HepG2 (cell line): ENCODE data around the gene RAPSN. TPM values are rescaled to one million over a fixed set of nuclear protein-coding genes. Genes with fewer than 3 reads are reported as not detected.

ENCODE experiments used
- CC2D1A ChIP-seq: sonication (generic); formaldehyde crosslinking; IDR thresholded peaks from 2 replicates; pipeline ENCODE4 v1.8.1; 2023; ENCODE audit warnings: mild to moderate bottlenecking, missing genetic modification reagents
- DNMT1 ChIP-seq: sonication (generic); formaldehyde crosslinking; IDR thresholded peaks from 2 replicates; pipeline ENCODE4 v1.5.1; 2020; ENCODE audit warnings: mild to moderate bottlenecking, missing genetic modification reagents
- ELF4 ChIP-seq: sonication (generic); formaldehyde crosslinking; IDR thresholded peaks from 2 replicates; pipeline ENCODE4 v1.5.0; 2020; ENCODE audit warnings: missing genetic modification reagents, mild to moderate bottlenecking, moderate library complexity, borderline replicate concordance
- FLYWCH1 ChIP-seq: sonication (generic); formaldehyde crosslinking; IDR thresholded peaks from 2 replicates; pipeline ENCODE4 v1.8.1; 2023; ENCODE audit warnings: mild to moderate bottlenecking, missing genetic modification reagents
- FOSL2 ChIP-seq: sonication (generic); formaldehyde crosslinking; IDR thresholded peaks from 2 replicates; pipeline ENCODE4 v1.4.0; 2020; ENCODE audit warnings: missing genetic modification reagents
- KDM5B ChIP-seq: sonication (generic); formaldehyde crosslinking; IDR thresholded peaks from 2 replicates; pipeline ENCODE4 v1.4.0; 2020; ENCODE audit warnings: missing genetic modification reagents, mild to moderate bottlenecking, borderline replicate concordance
- MAFK ChIP-seq, 2 experiments: IDR thresholded peaks in 1 of 2; conservative IDR thresholded peaks in 1 of 2; 2 replicates each; pipeline ENCODE4 v1.6.1; 2011; ENCODE audit warnings: improper control_type of control experiment in 2 of 2, low read length in 2 of 2
- MBNL3 ChIP-seq: fragments of 250-450 bp; sonication (Bioruptor Pico); conservative IDR thresholded peaks from 2 replicates; pipeline ENCODE4 v1.8.0; 2022; ENCODE audit warnings: mild to moderate bottlenecking, inconsistent platforms
- NFYB ChIP-seq: sonication (generic); formaldehyde crosslinking; IDR thresholded peaks from 2 replicates; pipeline ENCODE4 v1.4.0; 2020; ENCODE audit warnings: missing genetic modification reagents
- SKI ChIP-seq: fragments of 450-650 bp; IDR thresholded peaks from one replicate; pipeline ENCODE4 v1.6.1; 2018; ENCODE audit warnings: mild to moderate bottlenecking; ENCODE audit not compliant: partially characterized antibody
- SOX6 ChIP-seq, 2 experiments: fragments of 450-650 bp in 1 of 2; sonication (generic) in 1 of 2; formaldehyde crosslinking in 1 of 2; IDR thresholded peaks; 2 replicates each; pipeline versions ENCODE4 v1.4.0 to v1.6.1; 2017 to 2020; ENCODE audit warnings: antibody characterized with exemption in 1 of 2, mild to moderate bottlenecking in 1 of 2, missing genetic modification reagents in 1 of 2
- TBX3 ChIP-seq: fragments of 450-650 bp; IDR thresholded peaks from 2 replicates; pipeline ENCODE4 v1.6.1; 2017; ENCODE audit warnings: antibody characterized with exemption, mild to moderate bottlenecking, inconsistent platforms, borderline replicate concordance
- ZBTB33 ChIP-seq: sonication (generic); formaldehyde crosslinking; IDR thresholded peaks from 2 replicates; pipeline ENCODE4 v1.4.0; 2020; ENCODE audit warnings: missing genetic modification reagents
- ZFP82 ChIP-seq: sonication (generic); formaldehyde crosslinking; IDR thresholded peaks from 2 replicates; pipeline ENCODE4 v1.5.1; 2020; ENCODE audit warnings: mild to moderate bottlenecking, missing genetic modification reagents, borderline replicate concordance
- ZFYVE20 ChIP-seq: sonication (generic); formaldehyde crosslinking; IDR thresholded peaks from 2 replicates; pipeline ENCODE4 v1.8.0; 2023; ENCODE audit warnings: low read depth, mild to moderate bottlenecking, moderate library complexity, missing genetic modification reagents, borderline replicate concordance
- ZNF17 ChIP-seq: sonication (generic); formaldehyde crosslinking; IDR thresholded peaks from 2 replicates; pipeline ENCODE4 v1.5.0; 2020; ENCODE audit warnings: mild to moderate bottlenecking, missing genetic modification reagents
- ZNF414 ChIP-seq: sonication (generic); formaldehyde crosslinking; IDR thresholded peaks from 2 replicates; pipeline ENCODE4 v1.5.0; 2020; ENCODE audit warnings: missing genetic modification reagents
- ZNF557 ChIP-seq: sonication (generic); formaldehyde crosslinking; IDR thresholded peaks from 2 replicates; pipeline ENCODE4 v1.4.0; 2020; ENCODE audit warnings: missing genetic modification reagents
- ZNF597 ChIP-seq: sonication (generic); formaldehyde crosslinking; IDR thresholded peaks from 2 replicates; pipeline ENCODE4 v1.5.0; 2020; ENCODE audit warnings: missing genetic modification reagents
- ZNF605 ChIP-seq: sonication (generic); formaldehyde crosslinking; IDR thresholded peaks from 2 replicates; pipeline ENCODE4 v1.8.0; 2022; ENCODE audit warnings: mild to moderate bottlenecking, missing genetic modification reagents
- ZNF672 ChIP-seq: sonication (generic); formaldehyde crosslinking; IDR thresholded peaks from 2 replicates; pipeline ENCODE4 v1.8.1; 2022; ENCODE audit warnings: missing genetic modification reagents
- ZNF703 ChIP-seq: sonication (generic); formaldehyde crosslinking; IDR thresholded peaks from 2 replicates; pipeline ENCODE4 v1.5.1; 2020; ENCODE audit warnings: missing genetic modification reagents, mild to moderate bottlenecking, moderate library complexity, borderline replicate concordance
- ZNF713 ChIP-seq: sonication (generic); formaldehyde crosslinking; IDR thresholded peaks from 2 replicates; pipeline ENCODE4 v1.4.0; 2020; ENCODE audit warnings: mild to moderate bottlenecking, missing genetic modification reagents
- ZNF788 ChIP-seq: sonication (generic); formaldehyde crosslinking; IDR thresholded peaks from 2 replicates; pipeline ENCODE4 v1.5.0; 2020; ENCODE audit warnings: mild to moderate bottlenecking, missing genetic modification reagents, borderline replicate concordance
- ZNF883 ChIP-seq: sonication (generic); formaldehyde crosslinking; IDR thresholded peaks from 2 replicates; pipeline ENCODE4 v1.5.1; 2020; ENCODE audit warnings: mild to moderate bottlenecking, missing genetic modification reagents; ENCODE audit errors: not compliant biosample characterization
- ZSCAN22 ChIP-seq: sonication (generic); formaldehyde crosslinking; IDR thresholded peaks from 2 replicates; pipeline ENCODE4 v1.4.0; 2020; ENCODE audit warnings: mild to moderate bottlenecking, missing genetic modification reagents
- polyA plus RNA-seq, 8 experiments: library from polyadenylated mRNA; depleted of rRNA in 3 of 8; stranded (reverse) in 7 of 8; unstranded in 1 of 8; fragments of >200 nt; fragmentation: Illumina TruSeq in 4 of 8; extraction: Trizol in 4 of 8; gene quantifications; 2 replicates each; pipeline versions ENCODE4 v1.2.1 to v1.2.3, GENCODE V29; 2011 to 2016; ENCODE audit warnings: low read depth in 4 of 8, missing spikeins in 1 of 8, mixed read lengths in 1 of 8; ENCODE audit not compliant: insufficient read depth in 1 of 8
- total RNA-seq, 5 experiments: library from RNA; depleted of rRNA; stranded (reverse); fragments of >200 nt; fragmentation: Illumina TruSeq; extraction: Trizol; gene quantifications; 2 replicates each; pipeline ENCODE4 v1.2.3, GENCODE V29; 2016; ENCODE audit warnings: low read depth in 1 of 5

Gene RAPSN
- total and polyA plus RNA-seq, 2 of the 13 experiments (the other 11 are each of a cell fraction or from before 2014, with no cell fraction given), result 0.15 to 1.2 TPM

GRCh38 chr11:47407746-47408590 lies 41.0 kb downstream of the RAPSN start, which contains the start of gene SLC39A13 (continued):
- TF ChIP-seq ELF4 (CRISPR knock-in tag) (no peak), ZSCAN22 (CRISPR knock-in tag) (no peak), SOX6 (IDR thresholded peaks at IDR 0.05) (no peak), SOX6 (CRISPR knock-in tag; IDR thresholded peaks at IDR 0.05) (peak; percentile 56; the same call in 1 of the 2 replicates), ZNF605 (peak; percentile 30; the same call in 1 of the 2 replicates), ZNF788 (CRISPR knock-in tag) (peak; percentile 32; the same call in 1 of the 2 replicates), CC2D1A (no peak), ZNF883 (CRISPR knock-in tag) (peak; percentile 86), DNMT1 (peak; percentile 69; the same call in 1 of the 2 replicates), KDM5B (CRISPR knock-in tag) (peak; percentile 33; the same call in 1 of the 2 replicates), ZFP82 (peak; percentile 95), NFYB (no peak), MBNL3 (no peak), TBX3 (no peak), FOSL2 (peak; percentile 72), SKI (peak; percentile 85), FLYWCH1 (CRISPR knock-in tag) (no peak), ZNF672 (CRISPR knock-in tag) (no peak), ZNF414 (no peak), ZNF703 (peak; percentile 45; the same call in 1 of the 2 replicates), ZNF17 (no peak), ZNF597 (CRISPR knock-in tag) (no peak), MAFK (conservative IDR thresholded peaks at IDR 0.05 in 1 of 2, IDR thresholded peaks at IDR 0.05 in 1 of 2; ENCODE audit: low read length in 2 of 2) (no peak), ZFYVE20 (CRISPR knock-in tag) (no peak), ZNF557 (CRISPR knock-in tag) (no peak), ZBTB33 (peak; percentile 75), ZNF713 (CRISPR knock-in tag) (0 out of 2 replicates have a peak, but pooled peaks have one; percentile 46)
